ENCODE results near the gene MUC6.
"Not testable (repeated sequence)": the region's sequence is repeated elsewhere in the genome, so short reads cannot be mapped to it uniquely, and the experiment has no call there.

- TF ChIP-seq FOXK2 (IDR thresholded peaks at IDR 0.05); ELF4 (IDR thresholded peaks at IDR 0.05); ZNF384 (IDR thresholded peaks at IDR 0.05); PKNOX1 (IDR thresholded peaks at IDR 0.05); BHLHE40 (IDR thresholded peaks at IDR 0.05; ENCODE audit: borderline replicate concordance); FOXA1 (IDR thresholded peaks at IDR 0.05); HDGF (IDR thresholded peaks at IDR 0.05; ENCODE audit: borderline replicate concordance); FOXM1 (IDR thresholded peaks at IDR 0.05; ENCODE audit: borderline replicate concordance); SP1 (IDR thresholded peaks at IDR 0.05): not testable (repeated sequence)
Observed at GRCh38 chr11:975376-975775, 61.1 kb downstream of the MUC6 start.

Measured in HEK293T (cell line).